CD4-positive, CD25-positive, alpha-beta regulatory T cell (primary cell): Measurements from ENCODE around the gene KRTAP11-1. TPM values are rescaled to one million over a fixed set of nuclear protein-coding genes. Genes with fewer than 3 reads are reported as not detected.
A peak's percentile ranks its signal among the peaks of the same experiment; 100 is the strongest.

ENCODE experiments used
- ATAC-seq, 2 donors: fragments of 150-1000 bp; cut with Tn5 transposase; one replicate each; pipeline ENCODE4 v1.10.0; 2021; ENCODE audit warnings: low read depth in 2 of 2, moderate number of reproducible peaks in 2 of 2, moderate library complexity in 1 of 2
- DNase-seq, 3 donors: peaks; one replicate each; pipeline versions ENCODE4 v3.0.0 to v3.0.0-alpha.2; 2012 to 2022; ENCODE audit warnings: mixed read lengths in 1 of 3
- H3K27ac ChIP-seq: one replicate; pipeline ENCODE4 v1.7.0; 2013; ENCODE audit warnings: mild to moderate bottlenecking, low read length; ENCODE audit not compliant: insufficient read depth, poor library complexity, severe bottlenecking
- H3K27me3 ChIP-seq: one replicate; pipeline ENCODE4 v1.7.0; 2013; ENCODE audit warnings: low read length; ENCODE audit not compliant: control insufficient read depth, insufficient read depth
- H3K36me3 ChIP-seq: one replicate; pipeline ENCODE4 v1.7.0; 2013; ENCODE audit warnings: mild to moderate bottlenecking, low read length, moderate library complexity; ENCODE audit not compliant: control insufficient read depth, insufficient read depth
- H3K4me1 ChIP-seq: 2 replicates; pipeline ENCODE4 v1.7.0; 2013; ENCODE audit warnings: mild to moderate bottlenecking, low read length; ENCODE audit not compliant: insufficient read depth, control insufficient read depth, poor library complexity, severe bottlenecking
- H3K4me3 ChIP-seq: one replicate; pipeline ENCODE4 v1.7.0; 2013; ENCODE audit warnings: low read depth, mild to moderate bottlenecking, low read length, moderate library complexity
- H3K9me3 ChIP-seq, 2 experiments: 1 replicate in 1 of 2; 2 replicates in 1 of 2; pipeline ENCODE4 v1.7.0; 2013; ENCODE audit warnings: low read length in 2 of 2, mild to moderate bottlenecking in 1 of 2, moderate library complexity in 1 of 2; ENCODE audit not compliant: control insufficient read depth in 2 of 2
- H3K27ac Mint-ChIP-seq, 3 donors: one replicate each; pipeline ENCODE4 v1.8.0; 2020 to 2022; ENCODE audit warnings: mild to moderate bottlenecking in 3 of 3, mixed read lengths in 3 of 3, moderate library complexity in 2 of 3
- H3K27me3 Mint-ChIP-seq: one replicate; pipeline ENCODE4 v1.8.0; 2022; ENCODE audit warnings: mild to moderate bottlenecking, mixed read lengths
- H3K36me3 Mint-ChIP-seq: one replicate; pipeline ENCODE4 v1.8.0; 2020; ENCODE audit warnings: mixed read lengths
- H3K4me1 Mint-ChIP-seq, 4 donors: one replicate each; pipeline ENCODE4 v1.8.0; 2020 to 2022; ENCODE audit warnings: mixed read lengths in 4 of 4, mild to moderate bottlenecking in 1 of 4
- H3K4me3 Mint-ChIP-seq, 4 donors: one replicate each; pipeline ENCODE4 v1.8.0; 2020 to 2022; ENCODE audit warnings: mild to moderate bottlenecking in 4 of 4, mixed read lengths in 4 of 4, moderate library complexity in 3 of 4
- H3K9me3 Mint-ChIP-seq, 7 donors: one replicate each; pipeline ENCODE4 v1.8.0; 2020 to 2022; ENCODE audit warnings: mixed read lengths in 7 of 7, mild to moderate bottlenecking in 3 of 7, moderate library complexity in 2 of 7
- polyA plus RNA-seq, 4 donors: library from polyadenylated mRNA; unstranded; fragments of 300-500 nt; fragmentation: Illumina TruSeq; gene quantifications; one replicate each; pipeline ENCODE4 v1.2.3, GENCODE V29; 2021
- total RNA-seq: library from RNA; stranded (reverse); gene quantifications from one replicate; pipeline ENCODE4 v1.2.3, GENCODE V29; 2022

The KRTAP11-1 gene
- total and polyA plus RNA-seq, 5 donors from 2014 or later, result not detected

GRCh38 chr21:30874526-30874925, 6.9 kb downstream of the KRTAP11-1 start:
- peaks cover 7% of the 10 kb centered on the region for H3K27me3 Mint-ChIP-seq

DNA sequence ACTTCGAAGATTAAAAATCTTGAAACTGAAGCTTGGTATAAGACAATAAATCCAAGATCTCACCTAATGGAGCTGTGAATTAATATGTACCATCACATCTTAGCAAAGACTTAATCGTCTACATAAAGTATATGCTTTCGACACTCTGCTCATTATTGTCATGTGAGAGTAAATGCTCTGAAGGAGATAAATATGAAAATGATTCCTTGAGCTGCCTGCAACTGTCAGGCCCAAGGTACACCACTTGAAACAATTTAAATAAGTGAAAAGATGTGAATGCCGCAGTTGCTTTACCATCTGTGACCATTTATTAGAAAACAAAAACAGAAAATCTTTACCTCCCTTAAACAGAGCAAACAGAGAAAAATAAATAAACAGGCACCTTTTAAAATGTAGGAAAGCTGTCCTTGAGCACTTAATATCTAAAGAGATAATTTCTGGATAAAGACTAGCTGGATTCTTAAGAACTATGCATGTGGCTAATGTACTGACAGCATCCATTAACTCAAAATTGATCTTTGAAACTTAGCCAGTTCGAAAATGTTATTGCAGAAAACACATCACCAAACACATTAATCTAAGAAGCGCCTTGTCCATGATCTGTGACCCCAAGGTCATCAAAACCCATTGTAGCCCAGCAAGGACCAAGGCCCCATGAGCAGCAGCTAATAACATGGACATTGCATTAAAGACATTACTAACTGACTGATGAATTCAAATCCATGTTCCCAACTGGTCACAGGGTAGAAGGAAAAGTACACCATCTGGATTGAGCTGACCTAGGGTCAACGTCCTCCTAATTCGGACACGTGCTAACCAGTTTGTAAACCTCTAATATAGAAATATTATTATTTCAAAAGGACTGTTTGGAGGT, 33.5 kb downstream of the KRTAP11-1 start:
- Mint-ChIP-seq H3K4me3 (no peak overlapping the region), H3K9me3 (peaks cover 0 to 3% (median 0%) of the 10 kb centered on the region in 7 donors), H3K27ac (no peak overlapping the region), H3K36me3 (no peaks in the 10 kb centered on the region), H3K27me3 (peaks cover 8% of the 10 kb centered on the region), H3K4me1 (no peaks in the 10 kb centered on the region)
- no peaks in the 10 kb centered on the region for H3K36me3 ChIP-seq
- no peaks in the 10 kb centered on the region for H3K4me1 ChIP-seq
- no peaks in the 10 kb centered on the region for H3K27me3 ChIP-seq
- no peaks in the 10 kb centered on the region for H3K9me3 ChIP-seq
- no peak overlapping the region for H3K4me3 ChIP-seq
- ATAC-seq, result no peak
- no peak for DNase-seq
- H3K27ac ChIP-seq, result no peak overlapping the region

More at GRCh38 chr21:30874526-30874925, 6.9 kb downstream of the KRTAP11-1 start:
- Histone ChIP-seq H3K27ac (no peak overlapping the region), H3K4me1 (no peaks in the 10 kb centered on the region), H3K27me3 (no peaks in the 10 kb centered on the region), H3K9me3 (no peaks in the 10 kb centered on the region), H3K36me3 (no peaks in the 10 kb centered on the region), H3K4me3 (no peak overlapping the region)
- Mint-ChIP-seq H3K4me1 (no peaks in the 10 kb centered on the region), H3K9me3 (peaks cover 0 to 8% (median 0%) of the 10 kb centered on the region in 7 donors), H3K27ac (no peak overlapping the region), H3K36me3 (no peaks in the 10 kb centered on the region), H3K4me3 (no peak overlapping the region)
- no peak for ATAC-seq
- DNase-seq, result no peak

DNA sequence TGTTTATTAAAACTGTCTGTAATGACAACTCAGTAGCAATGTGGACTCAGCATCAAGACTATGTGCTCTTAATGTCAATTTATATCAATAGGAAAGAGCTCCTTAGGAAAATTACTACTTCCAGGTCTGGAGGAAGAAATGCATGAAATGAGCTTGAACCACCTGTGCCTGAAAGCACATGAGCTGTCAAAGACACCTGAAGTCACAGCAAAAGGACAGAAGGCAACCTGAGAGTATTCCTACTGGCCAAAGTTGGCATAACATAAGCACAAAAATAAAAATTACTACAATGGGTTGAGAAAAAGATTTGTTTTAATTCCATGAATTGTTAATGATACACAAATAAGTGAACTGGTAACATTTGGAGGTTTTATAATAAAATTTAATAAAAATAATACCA, 38.4 kb downstream of the KRTAP11-1 start:
- H3K4me3 Mint-ChIP-seq, result no peak overlapping the region

DNA sequence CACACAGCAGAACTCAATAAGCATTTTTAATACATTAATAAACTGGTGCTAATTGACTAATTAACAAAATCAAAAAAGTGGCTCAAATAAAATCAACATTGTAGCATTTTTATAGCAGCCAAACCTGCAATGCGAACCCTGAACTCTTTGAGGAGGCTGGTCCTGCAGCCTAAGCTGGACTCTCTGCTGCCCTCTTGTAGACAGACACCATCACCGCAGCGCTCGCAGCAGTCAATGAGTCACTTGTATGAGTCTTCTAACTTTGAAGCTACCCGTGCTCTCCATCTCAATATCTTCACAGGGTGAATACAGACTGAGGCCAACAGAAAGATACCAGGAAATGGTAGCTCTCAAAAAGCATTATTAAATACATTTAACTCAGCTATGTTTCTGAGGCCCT, 42.1 kb downstream of the KRTAP11-1 start:
- Mint-ChIP-seq H3K4me3 (no peak overlapping the region), H3K36me3 (no peaks in the 10 kb centered on the region), H3K27ac (no peak overlapping the region), H3K9me3 (peaks cover 0 to 4% (median 0%) of the 10 kb centered on the region in 7 donors), H3K4me1 (no peaks in the 10 kb centered on the region), H3K27me3 (peaks cover 5% of the 10 kb centered on the region)
- H3K27me3 ChIP-seq, result no peaks in the 10 kb centered on the region
- no peak overlapping the region for H3K27ac ChIP-seq
- DNase-seq, result peak in 1 of 3 donors; percentile 28
- no peaks in the 10 kb centered on the region for H3K4me1 ChIP-seq
- ATAC-seq, result no peak
- no peak overlapping the region for H3K4me3 ChIP-seq
- no peaks in the 10 kb centered on the region for H3K9me3 ChIP-seq
- no peaks in the 10 kb centered on the region for H3K36me3 ChIP-seq

More for the DNA sequence above, 38.4 kb downstream of the KRTAP11-1 start:
- H3K27ac Mint-ChIP-seq, result no peak overlapping the region
- H3K36me3 Mint-ChIP-seq, result no peaks in the 10 kb centered on the region
- H3K9me3 ChIP-seq, result no peaks in the 10 kb centered on the region
- H3K9me3 Mint-ChIP-seq, result peaks cover 0 to 4% (median 0%) of the 10 kb centered on the region in 7 donors
- DNase-seq, result no peak
- H3K36me3 ChIP-seq, result no peaks in the 10 kb centered on the region
- ATAC-seq, result no peak
- H3K27ac ChIP-seq, result no peak overlapping the region
- H3K27me3 Mint-ChIP-seq, result peaks cover 13% of the 10 kb centered on the region
- no peaks in the 10 kb centered on the region for H3K4me1 ChIP-seq
- no peak overlapping the region for H3K4me3 ChIP-seq
- H3K4me1 Mint-ChIP-seq, result no peaks in the 10 kb centered on the region
- H3K27me3 ChIP-seq, result no peaks in the 10 kb centered on the region

- Histone ChIP-seq H3K27me3 (peaks cover 2% of the 10 kb centered on the region), H3K27ac (no peak overlapping the region), H3K4me1 (no peaks in the 10 kb centered on the region), H3K9me3 (no peaks in the 10 kb centered on the region), H3K36me3 (no peaks in the 10 kb centered on the region), H3K4me3 (no peak overlapping the region)
- Mint-ChIP-seq H3K36me3 (no peaks in the 10 kb centered on the region), H3K27me3 (peaks cover 5% of the 10 kb centered on the region), H3K4me3 (no peak overlapping the region), H3K27ac (no peak overlapping the region), H3K4me1 (no peaks in the 10 kb centered on the region), H3K9me3 (peaks cover 0 to 4% (median 0%) of the 10 kb centered on the region in 7 donors)
- ATAC-seq (no peak), DNase-seq (no peak)
Measured at GRCh38 chr21:30838536-30838935, 42.8 kb downstream of the KRTAP11-1 start.

GRCh38 chr21:30831194-30831765, 50.1 kb downstream of the KRTAP11-1 start:
- no peaks in the 10 kb centered on the region for H3K4me1 ChIP-seq
- H3K36me3 Mint-ChIP-seq, result no peaks in the 10 kb centered on the region
- DNase-seq, result peak; percentile 6 to 53 (median 26)
- H3K36me3 ChIP-seq, result no peaks in the 10 kb centered on the region
- peaks cover 0 to 10% (median 0%) of the 10 kb centered on the region in 7 donors for H3K9me3 Mint-ChIP-seq
- ATAC-seq, result no peak
- H3K27me3 ChIP-seq, result peaks cover 7% of the 10 kb centered on the region
- H3K27ac ChIP-seq, result no peak overlapping the region
- H3K4me1 Mint-ChIP-seq, result no peaks in the 10 kb centered on the region
- no peak overlapping the region for H3K4me3 Mint-ChIP-seq
- peaks cover 2% of the 10 kb centered on the region for H3K27me3 Mint-ChIP-seq
- no peak overlapping the region for H3K4me3 ChIP-seq
- H3K27ac Mint-ChIP-seq, result no peak overlapping the region
- H3K9me3 ChIP-seq, result peaks cover 3 to 4% of the 10 kb centered on the region in 2 experiments
